Measurements from ENCODE around the gene GPAT3.
A peak's percentile ranks its signal among the peaks of the same experiment; 100 is the strongest.

GPAT3 gene

DNA sequence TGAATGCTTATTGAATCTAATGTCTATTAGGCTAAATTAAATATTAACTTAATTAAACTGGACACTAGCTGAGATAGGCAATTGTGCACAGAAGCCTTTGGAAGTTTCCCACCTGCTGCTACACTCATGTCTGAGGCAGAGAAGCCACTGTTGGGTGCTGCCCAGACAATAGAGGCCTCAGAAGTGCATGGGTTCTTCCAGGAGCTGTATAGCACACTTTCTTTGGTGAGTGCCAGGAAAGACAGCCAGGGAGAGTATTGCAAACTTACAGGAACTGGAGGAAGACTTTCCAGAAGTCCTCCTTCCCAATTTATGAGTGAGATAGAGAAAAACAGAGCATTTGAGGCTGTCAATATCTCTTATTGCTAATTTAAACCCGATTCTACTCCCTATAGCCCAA, 89.9 kb downstream of the GPAT3 start:
- Histone ChIP-seq H3K27ac (no peak overlapping the region), H3K4me3 (ENCODE audit: low read depth, low read length) (no peak overlapping the region), H3K27me3 (replicated peaks) (no peaks in the 10 kb centered on the region), H3K36me3 (replicated peaks) (no peaks in the 10 kb centered on the region)
- TF ChIP-seq, protein P1, sequence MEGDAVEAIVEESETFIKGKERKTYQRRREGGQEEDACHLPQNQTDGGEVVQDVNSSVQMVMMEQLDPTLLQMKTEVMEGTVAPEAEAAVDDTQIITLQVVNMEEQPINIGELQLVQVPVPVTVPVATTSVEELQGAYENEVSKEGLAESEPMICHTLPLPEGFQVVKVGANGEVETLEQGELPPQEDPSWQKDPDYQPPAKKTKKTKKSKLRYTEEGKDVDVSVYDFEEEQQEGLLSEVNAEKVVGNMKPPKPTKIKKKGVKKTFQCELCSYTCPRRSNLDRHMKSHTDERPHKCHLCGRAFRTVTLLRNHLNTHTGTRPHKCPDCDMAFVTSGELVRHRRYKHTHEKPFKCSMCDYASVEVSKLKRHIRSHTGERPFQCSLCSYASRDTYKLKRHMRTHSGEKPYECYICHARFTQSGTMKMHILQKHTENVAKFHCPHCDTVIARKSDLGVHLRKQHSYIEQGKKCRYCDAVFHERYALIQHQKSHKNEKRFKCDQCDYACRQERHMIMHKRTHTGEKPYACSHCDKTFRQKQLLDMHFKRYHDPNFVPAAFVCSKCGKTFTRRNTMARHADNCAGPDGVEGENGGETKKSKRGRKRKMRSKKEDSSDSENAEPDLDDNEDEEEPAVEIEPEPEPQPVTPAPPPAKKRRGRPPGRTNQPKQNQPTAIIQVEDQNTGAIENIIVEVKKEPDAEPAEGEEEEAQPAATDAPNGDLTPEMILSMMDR (IDR thresholded peaks at IDR 0.05; ENCODE audit: low read depth, low read length, missing control alignments): no peak
- DNase-seq: no peak
- in situ Hi-C loops (cut with HindIII; ENCODE audit: low pct_ligation_motif_present, low sequenced_read_pairs): no loop called here

DNA sequence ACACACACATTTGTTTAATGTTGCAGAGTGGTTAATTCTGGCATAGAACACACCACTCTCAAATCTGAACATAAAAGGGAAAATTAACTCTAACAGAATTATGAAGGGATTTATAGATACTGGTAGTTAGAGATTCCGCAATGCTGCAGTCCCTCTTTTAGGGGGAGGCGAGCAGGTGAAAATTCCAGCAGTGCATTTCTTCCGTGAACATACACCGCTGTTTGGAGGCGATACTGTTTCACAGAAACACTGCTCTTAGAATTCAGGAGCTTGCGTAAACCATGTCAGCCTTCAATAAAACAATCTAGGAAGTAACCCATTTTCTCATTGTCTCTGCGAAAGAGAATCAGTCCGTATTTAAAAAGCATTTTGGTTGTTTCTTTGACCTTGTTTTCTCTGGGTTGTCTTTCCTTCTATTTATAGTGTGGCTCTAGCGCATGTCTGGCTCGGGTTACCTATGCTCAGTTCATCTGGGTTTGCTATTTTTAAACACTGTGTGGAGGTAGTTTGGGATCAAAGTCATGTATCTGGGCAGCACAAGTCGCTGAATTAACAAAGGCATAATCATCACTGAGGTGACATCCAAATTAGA, 90.4 kb downstream of the GPAT3 start:
- H3K4me3 ChIP-seq (ENCODE audit: low read depth, low read length): no peak overlapping the region
- H3K36me3 ChIP-seq (replicated peaks): no peaks in the 10 kb centered on the region
- TF ChIP-seq, protein P1 (IDR thresholded peaks at IDR 0.05; ENCODE audit: low read depth, low read length, missing control alignments): no peak
- in situ Hi-C loops (cut with HindIII; ENCODE audit: low pct_ligation_motif_present, low sequenced_read_pairs): no loop called here
- DNase-seq: no peak
- no peaks in the 10 kb centered on the region for H3K27me3 ChIP-seq (replicated peaks)
- no peak overlapping the region for H3K27ac ChIP-seq

DNA sequence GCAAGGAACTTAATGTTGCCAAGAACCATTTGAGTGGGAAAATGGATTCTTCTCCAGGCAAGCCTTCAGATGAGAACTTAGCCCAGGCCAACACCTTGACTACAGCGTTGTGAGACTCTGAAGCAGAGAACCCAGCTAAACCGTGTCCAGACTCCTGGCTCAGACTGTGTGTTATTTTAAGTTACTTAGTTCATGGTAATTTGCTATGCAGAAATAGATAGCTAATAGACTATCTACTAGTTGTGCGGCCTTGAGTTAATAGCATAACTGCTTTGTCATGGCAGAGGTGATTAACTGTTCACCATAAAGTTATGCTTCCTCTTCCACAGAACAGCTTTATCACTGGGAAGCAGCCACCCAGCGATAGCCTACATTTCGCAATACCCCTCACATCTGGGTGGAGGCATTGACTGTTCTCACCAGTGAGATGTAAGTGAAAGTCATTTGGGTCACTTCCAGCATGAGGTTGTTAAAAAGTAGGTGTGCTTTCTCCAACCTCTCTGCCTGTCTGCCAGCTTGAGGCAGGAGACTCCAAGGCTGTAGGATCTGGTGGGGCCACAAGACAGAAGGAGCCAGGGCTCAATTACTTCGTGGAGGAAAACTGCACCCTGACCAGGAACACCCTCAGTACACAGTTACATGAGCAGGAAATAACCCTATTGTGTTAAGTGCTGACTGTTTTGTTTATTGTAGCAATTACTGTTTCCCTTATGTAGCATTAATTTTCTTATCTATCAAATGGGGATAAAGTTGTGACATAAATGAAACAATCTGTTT, 94.2 kb downstream of the GPAT3 start:
- DNase-seq: peak; percentile 21
- in situ Hi-C loops (cut with HindIII; ENCODE audit: low pct_ligation_motif_present, low sequenced_read_pairs): no loop called here
- Histone ChIP-seq H3K4me3 (ENCODE audit: low read depth, low read length) (no peak overlapping the region), H3K27ac (no peak overlapping the region), H3K27me3 (replicated peaks) (no peaks in the 10 kb centered on the region), H3K36me3 (replicated peaks) (no peaks in the 10 kb centered on the region)
- TF ChIP-seq, protein P1 (IDR thresholded peaks at IDR 0.05; ENCODE audit: low read depth, low read length, missing control alignments): no peak

DNA sequence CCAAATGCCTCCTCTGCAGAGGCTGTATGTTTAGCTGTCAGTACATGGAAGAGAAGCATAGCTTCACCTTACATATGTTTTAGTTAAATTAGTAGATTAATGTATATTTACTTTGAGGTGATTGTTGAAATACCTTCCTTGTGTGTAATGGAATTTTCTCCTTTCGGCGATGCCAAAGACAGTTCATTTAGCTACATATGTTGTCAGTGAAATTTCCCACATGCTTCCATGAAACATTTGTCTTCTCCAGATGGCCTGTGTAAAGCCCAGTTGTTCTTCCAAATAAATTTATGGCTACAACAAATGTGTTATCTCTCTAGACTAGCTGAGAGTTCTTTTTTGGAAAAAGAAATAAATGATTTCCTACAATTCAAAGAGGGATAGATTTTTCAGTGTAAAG, 95.2 kb downstream of the GPAT3 start:
- DNase-seq: no peak
- TF ChIP-seq, protein P1 (IDR thresholded peaks at IDR 0.05; ENCODE audit: low read depth, low read length, missing control alignments): no peak
- no peak overlapping the region for H3K4me3 ChIP-seq (ENCODE audit: low read depth, low read length)
- no peaks in the 10 kb centered on the region for H3K36me3 ChIP-seq (replicated peaks)
- in situ Hi-C loops (cut with HindIII; ENCODE audit: low pct_ligation_motif_present, low sequenced_read_pairs): no loop called here
- no peak overlapping the region for H3K27ac ChIP-seq
- no peaks in the 10 kb centered on the region for H3K27me3 ChIP-seq (replicated peaks)

DNA sequence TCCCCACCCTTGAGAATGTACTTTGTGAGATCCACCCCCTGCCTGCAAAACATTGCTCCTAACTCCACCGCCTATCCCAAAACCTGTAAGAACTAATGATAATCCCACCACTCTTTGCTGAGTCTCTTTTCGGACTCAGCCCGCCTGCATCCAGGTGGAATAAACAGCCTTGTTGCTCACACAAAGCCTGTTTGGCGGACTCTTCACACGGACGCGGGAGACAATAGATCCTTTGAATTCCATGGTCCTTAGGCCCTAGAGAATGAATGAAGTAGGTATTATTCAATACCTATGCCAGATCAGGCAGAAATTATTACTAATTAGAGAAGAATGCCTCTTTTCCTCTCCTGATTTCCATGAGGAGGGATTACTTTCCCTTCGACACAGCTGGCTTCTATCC, 101.0 kb downstream of the GPAT3 start:
- DNase-seq: no peak
- Histone ChIP-seq H3K27me3 (replicated peaks) (no peaks in the 10 kb centered on the region), H3K36me3 (replicated peaks) (no peaks in the 10 kb centered on the region), H3K4me3 (ENCODE audit: low read depth, low read length) (no peak overlapping the region), H3K27ac (no peak overlapping the region)
- TF ChIP-seq, protein P1 (IDR thresholded peaks at IDR 0.05; ENCODE audit: low read depth, low read length, missing control alignments): no peak
- in situ Hi-C loops (cut with HindIII; ENCODE audit: low pct_ligation_motif_present, low sequenced_read_pairs): no loop called here

All from brain microvascular endothelial cell (primary cell).